CD14-positive monocyte (primary cell): ENCODE measurements around the gene NRF1. TPM values are rescaled to one million over a fixed set of nuclear protein-coding genes. Genes with fewer than 3 reads are reported as not detected.
"Not testable (repeated sequence)": the region's sequence is repeated elsewhere in the genome, so short reads cannot be mapped to it uniquely, and the experiment has no call there.

ENCODE experiments used
- DNase-seq, 3 donors: peaks; one replicate each; pipeline ENCODE4 v3.0.0-alpha.2; 2011 to 2022
- H2AFZ ChIP-seq: 2 replicates; pipeline ENCODE4 v1.6.0; 2012; ENCODE audit warnings: mild to moderate bottlenecking, low read depth, low read length, inconsistent platforms; ENCODE audit not compliant: insufficient read depth, poor library complexity, severe bottlenecking
- H3K27ac ChIP-seq, 2 donors: 1 replicate in 1 of 2; 2 replicates in 1 of 2; pipeline ENCODE4 v1.5.1; 2012 to 2013; ENCODE audit warnings: low read length in 2 of 2, control low read depth in 1 of 2, inconsistent platforms in 1 of 2, low read depth in 1 of 2, mild to moderate bottlenecking in 1 of 2
- H3K27me3 ChIP-seq, 2 donors: one replicate each; pipeline versions ENCODE4 v1.6.0 to v1.6.1; 2011 to 2013; ENCODE audit warnings: low read length in 2 of 2; ENCODE audit not compliant: control insufficient read depth in 2 of 2, insufficient read depth in 2 of 2
- H3K36me3 ChIP-seq, 2 donors: replicated peaks in 1 of 2; 1 replicate in 1 of 2; 2 replicates in 1 of 2; pipeline versions ENCODE4 v1.5.1 to v1.6.1; 2012 to 2013; ENCODE audit warnings: low read length in 2 of 2, control low read depth in 1 of 2, inconsistent platforms in 1 of 2, mild to moderate bottlenecking in 1 of 2; ENCODE audit not compliant: insufficient read depth in 2 of 2, control insufficient read depth in 1 of 2
- H3K4me1 ChIP-seq, 2 donors: 1 replicate in 1 of 2; 2 replicates in 1 of 2; pipeline versions ENCODE4 v1.5.1 to v1.6.1; 2012 to 2013; ENCODE audit warnings: low read length in 2 of 2, control low read depth in 1 of 2, inconsistent platforms in 1 of 2, mild to moderate bottlenecking in 1 of 2, moderate library complexity in 1 of 2; ENCODE audit not compliant: insufficient read depth in 2 of 2, control insufficient read depth in 1 of 2
- H3K4me2 ChIP-seq: replicated peaks from 2 replicates; pipeline ENCODE3; 2012; ENCODE audit warnings: low read length, moderate library complexity, mild to moderate bottlenecking; ENCODE audit not compliant: poor library complexity, severe bottlenecking; ENCODE audit errors: extremely low read depth
- H3K4me3 ChIP-seq, 3 experiments: fragments of 200-600 bp in 1 of 3; sonication (generic) in 1 of 3; replicated peaks in 1 of 3; 1 replicate in 2 of 3; 2 replicates in 1 of 3; pipeline ENCODE4 v1.5.1; 2011 to 2013; ENCODE audit warnings: low read length in 3 of 3, mild to moderate bottlenecking in 3 of 3, control low read depth in 2 of 3, low read depth in 2 of 3, inconsistent platforms in 1 of 3, moderate library complexity in 1 of 3
- H3K79me2 ChIP-seq: 2 replicates; pipeline ENCODE4 v1.6.0; 2012; ENCODE audit warnings: mild to moderate bottlenecking, control low read depth, inconsistent platforms, low read length, moderate library complexity; ENCODE audit not compliant: insufficient read depth
- H3K9ac ChIP-seq: 2 replicates; pipeline ENCODE4 v1.6.0; 2017; ENCODE audit warnings: low read length, mild to moderate bottlenecking; ENCODE audit not compliant: insufficient read depth, poor library complexity, severe bottlenecking
- H3K9me3 ChIP-seq, 2 donors: replicated peaks in 1 of 2; 1 replicate in 1 of 2; 2 replicates in 1 of 2; pipeline versions ENCODE4 v1.5.1 to v1.6.1; 2012 to 2013; ENCODE audit warnings: low read length in 2 of 2, control low read depth in 1 of 2; ENCODE audit not compliant: control insufficient read depth in 1 of 2, insufficient read depth in 1 of 2
- H4K20me1 ChIP-seq: 2 replicates; pipeline ENCODE4 v1.6.0; 2012; ENCODE audit warnings: mild to moderate bottlenecking, low read length, control low read depth, moderate library complexity; ENCODE audit not compliant: insufficient read depth
- H3K27ac Mint-ChIP-seq, 7 donors: one replicate each; pipeline ENCODE4 v1.8.0; 2020; ENCODE audit warnings: mild to moderate bottlenecking in 7 of 7, mixed read lengths in 7 of 7, moderate library complexity in 6 of 7, inconsistent platforms in 2 of 7
- H3K27me3 Mint-ChIP-seq, 3 donors: one replicate each; pipeline ENCODE4 v1.8.0; 2021 to 2022; ENCODE audit warnings: low read depth in 3 of 3, mild to moderate bottlenecking in 3 of 3, mixed read lengths in 3 of 3, moderate library complexity in 3 of 3, inconsistent platforms in 1 of 3
- H3K36me3 Mint-ChIP-seq, 2 donors: one replicate each; pipeline ENCODE4 v1.8.0; 2020; ENCODE audit warnings: mixed read lengths in 2 of 2, inconsistent platforms in 1 of 2, mild to moderate bottlenecking in 1 of 2
- H3K4me1 Mint-ChIP-seq: one replicate; pipeline ENCODE4 v1.8.0; 2020; ENCODE audit warnings: mild to moderate bottlenecking, mixed read lengths
- H3K4me3 Mint-ChIP-seq, 2 donors: one replicate each; pipeline ENCODE4 v1.8.0; 2020; ENCODE audit warnings: mild to moderate bottlenecking in 2 of 2, mixed read lengths in 2 of 2, moderate library complexity in 1 of 2
- H3K9me3 Mint-ChIP-seq, 7 donors: one replicate each; pipeline ENCODE4 v1.8.0; 2020 to 2022; ENCODE audit warnings: mixed read lengths in 7 of 7, mild to moderate bottlenecking in 6 of 7, moderate library complexity in 6 of 7, inconsistent platforms in 2 of 7
- CTCF ChIP-seq: fragments of 200-600 bp; IDR thresholded peaks from one replicate; pipeline ENCODE4 v1.8.0; 2022; ENCODE audit warnings: antibody characterized with exemption, mild to moderate bottlenecking
- WGBS: methylation state at CpG from one replicate; pipeline ENCODE4 v1.1.5; 2013; ENCODE audit warnings: missing lambda C conversion rate; ENCODE audit not compliant: insufficient coverage; 5-methylcytosine and 5-hydroxymethylcytosine counted together
- intact Hi-C, 2 donors: fragments of 100-400 bp; cut with micrococcal nuclease; formaldehyde crosslinking; loops; one replicate each; pipeline versions ENCODE4 v1.15.0 to v1.15.1; 2023
- polyA plus RNA-seq, 3 donors: library from polyadenylated mRNA; depleted of rRNA in 1 of 3; unstranded in 2 of 3; stranded (reverse) in 1 of 3; fragments of 300-500 nt in 2 of 3; fragments of >200 nt in 1 of 3; fragmentation: Illumina TruSeq in 2 of 3; gene quantifications; 1 replicate in 2 of 3; 2 replicates in 1 of 3; pipeline ENCODE4 v1.2.3, GENCODE V29; 2012 to 2021

The NRF1 gene
- polyA plus RNA-seq, 3 donors, result 5.1 to 14.0 (median 7.7) TPM

GRCh38 chr7:129657363-129657762, 45.8 kb downstream of the NRF1 start:
- 100% methylated on average over 2 of the region's 8 CpGs for WGBS
- Histone ChIP-seq H3K9me3 (peaks cover 24 to 28% of the 10 kb centered on the region in 2 donors), H4K20me1 (peaks cover 11% of the 10 kb centered on the region), H3K4me1 (peaks cover 0 to 7% of the 10 kb centered on the region in 2 donors), H3K36me3 (peaks cover 46 to 57% of the 10 kb centered on the region in 2 donors), H3K27me3 (no peaks in the 10 kb centered on the region), H3K27ac (no peak overlapping the region), H3K79me2 (peaks cover 21% of the 10 kb centered on the region), H3K9ac (no peak overlapping the region), H3K4me3 (no peak overlapping the region), H3K4me2 (no peak overlapping the region), H2AFZ (no peak overlapping the region)
- no peak overlapping the region for H3K4me3 Mint-ChIP-seq
- no peak for DNase-seq
- peaks cover 21 to 35% (median 29%) of the 10 kb centered on the region in 7 donors for H3K9me3 Mint-ChIP-seq
- H3K27me3 Mint-ChIP-seq, result peaks cover 0 to 2% (median 0%) of the 10 kb centered on the region in 3 donors
- intact Hi-C loops, result loop anchor here in 1 of 2 donors (10.0 kb wide), 1 partner anchor 167 kb away; no protein-coding TSS in a partner anchor
- no peak for TF ChIP-seq CTCF
- H3K36me3 Mint-ChIP-seq, result peaks cover 50 to 67% of the 10 kb centered on the region in 2 donors
- H3K4me1 Mint-ChIP-seq, result peaks cover 14% of the 10 kb centered on the region
- H3K27ac Mint-ChIP-seq, result peak overlapping the region in 1 of 7 donors; percentile 52

- Histone ChIP-seq H3K79me2 (peaks cover 11% of the 10 kb centered on the region), H3K9me3 (peaks cover 24 to 28% of the 10 kb centered on the region in 2 donors), H4K20me1 (peaks cover 11% of the 10 kb centered on the region), H3K36me3 (peaks cover 47 to 58% of the 10 kb centered on the region in 2 donors)
- not testable (repeated sequence) for H3K27me3 ChIP-seq, H3K4me2 ChIP-seq, H3K9ac ChIP-seq, H3K27ac ChIP-seq, H3K27ac Mint-ChIP-seq, H3K4me3 Mint-ChIP-seq, H3K4me3 ChIP-seq, DNase-seq, H3K27me3 Mint-ChIP-seq, H3K4me1 ChIP-seq, H2AFZ ChIP-seq
- peaks cover 16% of the 10 kb centered on the region for H3K4me1 Mint-ChIP-seq
- peaks cover 26 to 42% (median 29%) of the 10 kb centered on the region in 7 donors for H3K9me3 Mint-ChIP-seq
- WGBS, result no CpG with 5 or more reads among the region's 2 CpGs
- intact Hi-C loops, result loop anchor here (10.0 kb wide), 1 partner anchor 165 kb away; no protein-coding TSS in a partner anchor
- H3K36me3 Mint-ChIP-seq, result peaks cover 55 to 78% of the 10 kb centered on the region in 2 donors
These were observed 48.4 kb downstream of the NRF1 start for GRCh38 chr7:129659907-129660306.
